Stimulated activated CD4-positive, alpha-beta T cell treated with anti-CD3 and anti-CD28 coated beads, Interleukin-1b, Interleukin-23, amount 100 ng/mL, for 4 hours (primary cell): ENCODE data around the gene PPP3R1.

Source experiments
- DNase-seq, 2 donors: peaks; one replicate each; pipeline ENCODE4 v3.0.0-alpha.2; 2020; ENCODE audit warnings: low read depth in 2 of 2

Gene PPP3R1

GRCh38 chr2:68234405-68234804 lies 17.9 kb downstream of the PPP3R1 start:
- no peak for DNase-seq

- DNase-seq: no peak
These were observed 21.3 kb downstream of the PPP3R1 start for GRCh38 chr2:68231061-68231372.

- DNase-seq: no peak
These were observed 21.9 kb downstream of the PPP3R1 start for GRCh38 chr2:68230241-68231060.

- no peak for DNase-seq
These were observed 25.5 kb downstream of the PPP3R1 start for GRCh38 chr2:68226794-68227193.

GRCh38 chr2:68225119-68225632 lies 27.2 kb downstream of the PPP3R1 start:
- no peak for DNase-seq

GRCh38 chr2:68223419-68223818 lies 28.9 kb downstream of the PPP3R1 start:
- DNase-seq: no peak

GRCh38 chr2:68222287-68222686 lies 30.0 kb downstream of the PPP3R1 start:
- DNase-seq: no peak

GRCh38 chr2:68218343-68218901 lies 33.9 kb downstream of the PPP3R1 start:
- DNase-seq: no peak

- DNase-seq: no peak
These were observed 34.6 kb downstream of the PPP3R1 start for GRCh38 chr2:68217729-68218128.

- no peak for DNase-seq
These were observed 35.6 kb downstream of the PPP3R1 start for GRCh38 chr2:68216454-68217310.

GRCh38 chr2:68214381-68214780 lies 38.0 kb downstream of the PPP3R1 start:
- no peak for DNase-seq

- DNase-seq: no peak
These were observed 45.5 kb downstream of the PPP3R1 start for GRCh38 chr2:68206793-68207192.

GRCh38 chr2:68203587-68203986 lies 48.7 kb downstream of the PPP3R1 start:
- DNase-seq: no peak

- no peak for DNase-seq
These were observed 52.1 kb downstream of the PPP3R1 start for GRCh38 chr2:68200157-68200787.

GRCh38 chr2:68196120-68196716 lies 56.1 kb downstream of the PPP3R1 start:
- DNase-seq: no peak

- no peak for DNase-seq
These were observed 57.2 kb downstream of the PPP3R1 start for GRCh38 chr2:68195096-68195495.

- DNase-seq: no peak
These were observed 58.5 kb downstream of the PPP3R1 start for GRCh38 chr2:68193787-68194372.

- no peak for DNase-seq
These were observed 59.2 kb downstream of the PPP3R1 start for GRCh38 chr2:68193144-68193543.

GRCh38 chr2:68190991-68191731 lies 61.2 kb downstream of the PPP3R1 start:
- no peak for DNase-seq

- DNase-seq: no peak
These were observed 62.1 kb downstream of the PPP3R1 start for GRCh38 chr2:68189991-68190784.
